RWPE2 (cell line): ENCODE results near the gene CDS2.

Experiments used
- ATAC-seq: fragments of 200-7000 bp; cut with Tn5 transposase; 3 replicates; pipeline ENCODE4 v1.9.1; 2021; ENCODE audit warnings: low read depth
- DNase-seq: peaks from one replicate; pipeline ENCODE4 v3.0.0-alpha.2; 2020; ENCODE audit warnings: low spot score
- H3K27ac ChIP-seq: fragments of 450-650 bp; 2 replicates; pipeline ENCODE4 v1.5.1; 2017; ENCODE audit warnings: mild to moderate bottlenecking; ENCODE audit not compliant: poor library complexity, severe bottlenecking
- H3K27me3 ChIP-seq: fragments of 250-450 bp; sonication (Bioruptor Pico); 2 replicates; pipeline ENCODE4 v1.5.1; 2021; ENCODE audit warnings: mild to moderate bottlenecking, moderate library complexity; ENCODE audit not compliant: insufficient read depth, poor library complexity, severe bottlenecking
- H3K36me3 ChIP-seq: fragments of 250-450 bp; sonication (Bioruptor Pico); 2 replicates; pipeline ENCODE4 v1.5.1; 2020; ENCODE audit warnings: low read depth, mild to moderate bottlenecking, moderate library complexity
- H3K4me1 ChIP-seq: fragments of 250-450 bp; sonication (Bioruptor Pico); 2 replicates; pipeline ENCODE4 v1.5.1; 2021; ENCODE audit warnings: mild to moderate bottlenecking, moderate library complexity; ENCODE audit not compliant: insufficient read depth, poor library complexity, severe bottlenecking
- H3K4me3 ChIP-seq: fragments of 250-450 bp; sonication (Bioruptor Pico); 2 replicates; pipeline ENCODE4 v1.5.1; 2021; ENCODE audit warnings: mild to moderate bottlenecking, moderate library complexity; ENCODE audit not compliant: severe bottlenecking
- H3K9me3 ChIP-seq: fragments of 250-450 bp; sonication (Bioruptor Pico); 2 replicates; pipeline ENCODE4 v1.5.1; 2021; ENCODE audit warnings: mild to moderate bottlenecking, moderate library complexity; ENCODE audit not compliant: severe bottlenecking
- TF ChIP-seq, protein P1 (sequence below): fragments of 450-650 bp; IDR thresholded peaks from one replicate; pipeline ENCODE4 v1.5.1; 2017; ENCODE audit warnings: mild to moderate bottlenecking, moderate library complexity; ENCODE audit not compliant: poor library complexity, severe bottlenecking

The CDS2 gene

DNA sequence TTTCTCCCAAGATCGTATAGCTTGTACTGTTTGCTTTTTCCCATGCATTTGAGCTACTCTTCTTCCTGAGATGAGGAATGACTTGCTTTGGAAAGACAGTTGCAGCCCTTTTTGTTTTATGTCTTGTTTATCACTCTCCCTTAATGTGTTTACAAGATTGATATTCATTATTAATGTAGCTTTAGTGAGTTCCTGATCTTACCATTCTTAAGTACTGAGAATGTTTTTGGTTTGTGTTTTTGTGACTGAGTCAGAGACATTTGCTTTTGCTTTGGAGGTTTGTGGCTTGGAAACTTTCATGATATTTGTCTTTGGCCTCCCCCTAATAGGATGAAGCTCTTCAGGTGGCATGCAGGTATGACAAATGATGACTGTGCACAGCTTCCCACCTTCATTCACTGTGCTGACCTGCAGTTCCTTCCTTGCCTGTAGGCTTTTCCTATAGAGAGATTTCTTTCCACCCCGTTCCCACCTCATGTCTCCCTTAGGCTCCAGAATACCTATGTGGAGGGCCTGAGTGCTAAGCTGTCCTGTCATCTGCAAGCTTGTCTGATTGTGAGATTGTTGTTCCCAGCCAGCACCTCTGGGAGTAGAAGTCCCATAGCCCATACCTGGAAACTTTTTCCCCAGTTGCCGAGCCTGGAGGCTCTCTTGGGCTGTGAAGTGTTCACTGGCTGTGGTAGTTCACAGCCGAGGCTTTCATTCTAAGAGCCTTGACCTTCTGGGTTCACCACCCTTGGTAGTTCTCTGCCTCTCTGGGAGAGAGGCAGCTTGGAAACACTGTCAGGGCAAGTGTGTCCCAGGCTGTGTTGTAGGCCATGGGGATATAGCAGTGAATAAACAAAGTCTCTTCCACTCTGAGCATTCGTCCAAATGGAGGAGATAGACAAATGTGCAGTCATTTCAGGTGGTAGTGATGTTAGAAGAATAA is 27.1 kb downstream of the CDS2 start:
- H3K4me3 ChIP-seq, result no peak overlapping the region
- DNase-seq, result no peak
- ATAC-seq, result peak; percentile 98

DNA sequence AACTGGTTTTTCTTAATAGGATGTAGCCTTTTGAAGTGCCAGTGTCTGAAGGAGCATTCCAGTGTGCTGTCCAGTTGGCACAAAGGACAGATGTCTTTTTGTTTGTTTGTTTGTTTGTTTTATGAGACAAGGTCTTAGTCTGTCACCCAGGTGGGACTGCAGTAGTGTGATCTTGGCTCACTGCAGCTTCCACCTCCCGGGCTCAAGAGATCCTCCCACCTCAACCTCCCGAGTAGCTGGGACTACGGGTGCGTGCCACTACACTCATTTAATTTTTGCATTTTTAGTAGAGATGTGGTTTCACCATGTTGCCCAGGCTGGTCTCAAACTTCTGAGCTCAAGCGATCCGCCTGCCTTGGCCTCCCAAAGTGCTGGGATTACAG is 27.7 kb downstream of the CDS2 start:
- no peak overlapping the region for H3K4me3 ChIP-seq
- no peaks in the 10 kb centered on the region for H3K9me3 ChIP-seq
- H3K36me3 ChIP-seq, result no peaks in the 10 kb centered on the region
- H3K27me3 ChIP-seq, result no peaks in the 10 kb centered on the region
- ATAC-seq (no peak), DNase-seq (no peak)
- TF ChIP-seq, protein P1, sequence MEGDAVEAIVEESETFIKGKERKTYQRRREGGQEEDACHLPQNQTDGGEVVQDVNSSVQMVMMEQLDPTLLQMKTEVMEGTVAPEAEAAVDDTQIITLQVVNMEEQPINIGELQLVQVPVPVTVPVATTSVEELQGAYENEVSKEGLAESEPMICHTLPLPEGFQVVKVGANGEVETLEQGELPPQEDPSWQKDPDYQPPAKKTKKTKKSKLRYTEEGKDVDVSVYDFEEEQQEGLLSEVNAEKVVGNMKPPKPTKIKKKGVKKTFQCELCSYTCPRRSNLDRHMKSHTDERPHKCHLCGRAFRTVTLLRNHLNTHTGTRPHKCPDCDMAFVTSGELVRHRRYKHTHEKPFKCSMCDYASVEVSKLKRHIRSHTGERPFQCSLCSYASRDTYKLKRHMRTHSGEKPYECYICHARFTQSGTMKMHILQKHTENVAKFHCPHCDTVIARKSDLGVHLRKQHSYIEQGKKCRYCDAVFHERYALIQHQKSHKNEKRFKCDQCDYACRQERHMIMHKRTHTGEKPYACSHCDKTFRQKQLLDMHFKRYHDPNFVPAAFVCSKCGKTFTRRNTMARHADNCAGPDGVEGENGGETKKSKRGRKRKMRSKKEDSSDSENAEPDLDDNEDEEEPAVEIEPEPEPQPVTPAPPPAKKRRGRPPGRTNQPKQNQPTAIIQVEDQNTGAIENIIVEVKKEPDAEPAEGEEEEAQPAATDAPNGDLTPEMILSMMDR, result no peak
- H3K27ac ChIP-seq, result peak overlapping the region; percentile 53
- peaks cover 23% of the 10 kb centered on the region for H3K4me1 ChIP-seq

More for the DNA sequence above, 27.1 kb downstream of the CDS2 start:
- Histone ChIP-seq H3K27ac (peak overlapping the region; percentile 53), H3K27me3 (no peaks in the 10 kb centered on the region), H3K4me1 (peaks cover 23% of the 10 kb centered on the region), H3K36me3 (no peaks in the 10 kb centered on the region), H3K9me3 (no peaks in the 10 kb centered on the region)
- TF ChIP-seq, protein P1, result no peak

DNA sequence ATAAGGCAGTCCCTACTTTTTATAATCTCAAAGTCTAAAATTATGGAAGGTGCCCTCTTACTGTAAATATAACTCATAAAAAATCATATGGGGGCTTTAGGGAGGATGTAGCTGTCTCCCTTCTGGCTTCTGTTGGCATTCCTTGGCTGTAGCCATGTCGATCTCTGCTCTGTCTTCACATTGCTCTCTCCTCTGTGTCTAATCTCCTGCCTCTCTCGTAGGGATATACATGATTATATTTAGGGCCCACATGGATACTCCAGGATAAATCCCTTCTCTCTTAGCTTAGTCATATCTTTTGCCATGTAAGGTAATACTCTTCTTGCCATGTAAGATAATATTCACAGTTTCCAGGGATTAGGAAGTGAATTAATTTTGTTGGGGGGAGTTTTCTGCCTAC is 28.6 kb downstream of the CDS2 start:
- Histone ChIP-seq H3K4me1 (peaks cover 22% of the 10 kb centered on the region), H3K4me3 (no peak overlapping the region), H3K36me3 (no peaks in the 10 kb centered on the region), H3K27me3 (no peaks in the 10 kb centered on the region), H3K9me3 (no peaks in the 10 kb centered on the region), H3K27ac (no peak overlapping the region)
- TF ChIP-seq, protein P1, result no peak
- ATAC-seq (no peak), DNase-seq (no peak)

DNA sequence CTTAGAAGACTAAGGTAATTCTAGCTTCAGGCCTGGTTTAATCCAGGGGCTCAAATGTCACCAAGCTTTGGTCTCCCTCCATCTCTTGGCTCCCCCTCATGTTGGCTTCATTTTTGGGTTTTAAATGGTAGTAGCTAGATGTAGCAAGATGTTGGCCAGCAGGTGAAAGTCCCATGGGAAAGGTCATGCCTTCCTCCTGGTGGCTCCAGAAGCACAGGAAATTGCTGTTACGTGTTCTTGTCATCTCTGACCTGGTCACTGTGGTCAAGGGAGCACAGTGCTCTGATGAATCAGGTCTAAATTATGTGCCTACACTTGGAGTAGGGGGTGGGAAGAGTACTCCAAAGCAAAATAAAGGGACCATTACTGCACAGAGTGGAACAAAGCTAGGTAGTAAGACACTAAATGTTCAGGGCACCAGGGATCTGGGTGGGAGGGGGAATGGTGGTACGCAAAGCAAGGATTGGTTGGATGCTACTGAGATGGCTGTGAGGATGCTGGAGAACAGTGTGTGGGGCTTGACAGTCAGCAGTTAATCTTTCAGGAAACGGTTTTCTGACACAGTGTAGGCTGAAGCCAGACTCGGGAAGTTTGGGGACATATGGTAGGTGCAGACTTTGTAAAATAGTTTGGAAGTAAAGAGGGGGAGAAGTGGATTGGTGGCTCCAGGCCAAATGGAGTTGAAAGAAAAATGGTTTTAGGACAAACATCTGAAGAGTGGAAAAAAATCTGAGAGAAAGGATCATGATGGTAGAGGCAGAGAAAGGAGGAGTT is 30.1 kb downstream of the CDS2 start:
- no peak overlapping the region for H3K4me3 ChIP-seq
- no peaks in the 10 kb centered on the region for H3K36me3 ChIP-seq
- H3K27me3 ChIP-seq, result no peaks in the 10 kb centered on the region
- no peaks in the 10 kb centered on the region for H3K9me3 ChIP-seq
- no peak overlapping the region for H3K27ac ChIP-seq
- peaks cover 20% of the 10 kb centered on the region for H3K4me1 ChIP-seq
- TF ChIP-seq, protein P1, result no peak
- DNase-seq (no peak), ATAC-seq (no peak)
